Esophagus muscularis mucosa (tissue), 4 donors: ENCODE data around the gene CHST5. TPM values are rescaled to one million over a fixed set of nuclear protein-coding genes. Genes with fewer than 3 reads are reported as not detected.

Source experiments
- DNase-seq: peaks from one replicate; pipeline ENCODE4 v3.0.0-alpha.2; 2017; ENCODE audit errors: extremely low spot score
- H3K27ac ChIP-seq, 4 donors: fragments of 200-600 bp; sonication (generic); replicated peaks in 1 of 4; 1 replicate in 3 of 4; 2 replicates in 1 of 4; pipeline ENCODE4 v1.5.1; 2016 to 2019; ENCODE audit warnings: mild to moderate bottlenecking in 1 of 4
- H3K27me3 ChIP-seq, 4 donors: fragments of 200-600 bp; sonication (generic); one replicate each; pipeline versions ENCODE4 v1.5.1 to v1.6.0; 2016 to 2019
- H3K36me3 ChIP-seq, 4 donors: fragments of 200-600 bp; sonication (generic); one replicate each; pipeline ENCODE4 v1.5.1; 2016 to 2019
- H3K4me1 ChIP-seq, 4 donors: fragments of 200-600 bp; sonication (generic); one replicate each; pipeline ENCODE4 v1.5.1; 2016 to 2019
- H3K4me3 ChIP-seq, 4 donors: fragments of 200-600 bp; sonication (generic); 1 replicate in 2 of 4; 2 replicates in 2 of 4; pipeline ENCODE4 v1.5.1; 2016 to 2019; ENCODE audit warnings: mild to moderate bottlenecking in 4 of 4, moderate library complexity in 1 of 4
- H3K9me3 ChIP-seq, 4 donors: fragments of 200-600 bp; sonication (generic); 1 replicate in 3 of 4; 2 replicates in 1 of 4; pipeline ENCODE4 v1.5.1; 2016 to 2019
- EP300 ChIP-seq: sonication (generic); formaldehyde crosslinking; IDR thresholded peaks from one replicate; pipeline ENCODE4 v1.6.1; 2017; ENCODE audit warnings: antibody characterized with exemption
- POLR2A ChIP-seq: fragments of 450-650 bp; IDR thresholded peaks from one replicate; pipeline ENCODE4 v1.6.1; 2017; ENCODE audit warnings: antibody characterized with exemption, moderate library complexity, mild to moderate bottlenecking, low read depth
- POLR2AphosphoS5 ChIP-seq, 2 donors: sonication (generic); formaldehyde crosslinking; IDR thresholded peaks; one replicate each; pipeline ENCODE4 v1.6.1; 2017; ENCODE audit warnings: antibody characterized with exemption in 2 of 2
- WGBS: methylation state at CpG from one replicate; pipeline ENCODE4 v1.1.5; 2018; 5-methylcytosine and 5-hydroxymethylcytosine counted together
- intact Hi-C: fragments of 100-400 bp; cut with DNase I; formaldehyde crosslinking; loops from one replicate; pipeline ENCODE4 v1.15.1; 2023
- total RNA-seq, 4 donors: library from RNA; depleted of rRNA; stranded (reverse); fragments of >200 nt; gene quantifications; one replicate each; pipeline versions ENCODE4 v1.1.0 to v1.2.1, GENCODE V29; 2016
- TF ChIP-seq, protein P1 (sequence below), 3 experiments: fragments of 200-600 bp in 2 of 3; fragments of 450-650 bp in 1 of 3; sonication (generic) in 2 of 3; IDR thresholded peaks; one replicate each; pipeline ENCODE4 v1.5.1; 2017 to 2019; ENCODE audit warnings: antibody characterized with exemption in 3 of 3, mild to moderate bottlenecking in 2 of 3, moderate library complexity in 1 of 3

Gene CHST5
- total RNA-seq, 4 donors from 2014 or later, result not detected

DNA sequence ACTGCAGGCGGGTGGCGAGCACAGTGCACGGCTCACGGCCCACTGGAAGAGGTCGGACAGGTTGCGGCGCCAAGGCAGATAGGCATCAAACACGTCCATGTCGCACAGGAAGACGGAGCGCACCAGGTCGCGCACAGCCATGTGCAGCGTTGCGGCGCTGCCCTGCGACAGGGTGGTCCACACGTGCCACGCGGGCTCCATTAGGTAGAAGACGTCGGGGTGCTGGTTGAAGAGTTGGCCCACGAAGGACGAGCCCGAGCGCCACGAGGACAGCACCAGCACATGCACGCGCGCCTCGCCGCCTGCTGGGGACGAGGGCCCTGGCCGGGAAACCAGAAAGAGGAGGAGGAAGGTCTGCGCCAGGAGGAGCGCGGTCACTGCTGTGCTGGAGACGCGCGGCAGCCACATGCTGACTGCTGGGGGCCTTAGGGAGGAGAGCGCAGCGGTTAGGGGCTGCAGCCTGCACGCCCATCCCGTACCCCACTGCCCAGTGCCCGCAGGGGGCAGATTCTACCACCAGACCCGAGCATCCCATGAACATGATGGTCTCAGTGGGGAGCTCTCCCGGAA is 56.4 kb downstream of the CHST5 start:
- no peaks in the 10 kb centered on the region for H3K27me3 ChIP-seq
- H3K36me3 ChIP-seq, result no peaks in the 10 kb centered on the region
- no peaks in the 10 kb centered on the region for H3K9me3 ChIP-seq
- no peak for DNase-seq
- 97% methylated on average over 34 of the region's 47 CpGs for WGBS
- TF ChIP-seq POLR2A, result no peak
- TF ChIP-seq POLR2AphosphoS5 (IDR thresholded peaks at IDR 0.05), result no peak
- no peak for TF ChIP-seq EP300
- TF ChIP-seq, protein P1, sequence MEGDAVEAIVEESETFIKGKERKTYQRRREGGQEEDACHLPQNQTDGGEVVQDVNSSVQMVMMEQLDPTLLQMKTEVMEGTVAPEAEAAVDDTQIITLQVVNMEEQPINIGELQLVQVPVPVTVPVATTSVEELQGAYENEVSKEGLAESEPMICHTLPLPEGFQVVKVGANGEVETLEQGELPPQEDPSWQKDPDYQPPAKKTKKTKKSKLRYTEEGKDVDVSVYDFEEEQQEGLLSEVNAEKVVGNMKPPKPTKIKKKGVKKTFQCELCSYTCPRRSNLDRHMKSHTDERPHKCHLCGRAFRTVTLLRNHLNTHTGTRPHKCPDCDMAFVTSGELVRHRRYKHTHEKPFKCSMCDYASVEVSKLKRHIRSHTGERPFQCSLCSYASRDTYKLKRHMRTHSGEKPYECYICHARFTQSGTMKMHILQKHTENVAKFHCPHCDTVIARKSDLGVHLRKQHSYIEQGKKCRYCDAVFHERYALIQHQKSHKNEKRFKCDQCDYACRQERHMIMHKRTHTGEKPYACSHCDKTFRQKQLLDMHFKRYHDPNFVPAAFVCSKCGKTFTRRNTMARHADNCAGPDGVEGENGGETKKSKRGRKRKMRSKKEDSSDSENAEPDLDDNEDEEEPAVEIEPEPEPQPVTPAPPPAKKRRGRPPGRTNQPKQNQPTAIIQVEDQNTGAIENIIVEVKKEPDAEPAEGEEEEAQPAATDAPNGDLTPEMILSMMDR (IDR thresholded peaks at IDR 0.05), result no peak
- H3K4me3 ChIP-seq, result no peak overlapping the region
- intact Hi-C loops, result loop anchor here (10.0 kb wide), 2 partner anchors 115 to 145 kb away; partner anchors contain the start of gene ADAT1
- no peaks in the 10 kb centered on the region for H3K4me1 ChIP-seq
- no peak overlapping the region for H3K27ac ChIP-seq

Other genes with a start within 250 kb of the CHST5 start
- gene CFDP1, start 102.6 kb downstream of the CHST5 start, total RNA-seq, result 10 to 100 TPM; 42.4 to 49.5 (median 44.0) TPM
- gene TMEM170A, start 71.4 kb downstream of the CHST5 start, total RNA-seq, result 10 to 100 TPM; 11.2 to 18.3 (median 14.9) TPM
- 1 to 10 TPM in 1 of 4 donors, under 1 TPM in 3; 0.33 to 2.4 (median 0.90) TPM for gene CHST6, start 40.7 kb downstream of the CHST5 start, total RNA-seq
- 10 to 100 TPM in 2 of 4 donors, 1 to 10 TPM in 2; 6.8 to 15.5 (median 10.5) TPM for gene TMEM231, start 20.1 kb upstream of the CHST5 start, total RNA-seq
- 100 to 1,000 TPM in 2 of 4 donors, 10 to 100 TPM in 2; 84.5 to 114 (median 101) TPM for gene GABARAPL2, start 30.3 kb upstream of the CHST5 start, total RNA-seq
- gene ADAT1, start 87.2 kb upstream of the CHST5 start, total RNA-seq, result 10 to 100 TPM; 17.0 to 33.6 (median 22.7) TPM
- gene KARS1, start 111.6 kb upstream of the CHST5 start, total RNA-seq, result 100 to 1,000 TPM in 3 of 4 donors, 10 to 100 TPM in 1; 95.1 to 120 (median 102) TPM
- gene TERF2IP, start 111.7 kb upstream of the CHST5 start, total RNA-seq, result 10 to 100 TPM; 62.3 to 83.7 (median 64.1) TPM
- gene CPHXL2, start 140.9 kb upstream of the CHST5 start, total RNA-seq, result not detected
- gene DUXB, start 165.4 kb upstream of the CHST5 start, total RNA-seq, result not detected
- not detected for gene CPHXL, start 190.4 kb upstream of the CHST5 start, total RNA-seq